Activated T-helper 1 cell treated with anti-CD3 and anti-CD28 coated beads, Interleukin-12 subunit alpha, Interleukin-12 subunit beta, Interleukin-2, Interleukin-4 antibody, amounts not matched to agents 30 ng/mL and 10 ng/mL and 1 ng/mL, durations not matched to agents 14 hours and 24 hours and 36 hours (primary cell): ENCODE measurements around the gene BICC1. TPM values are rescaled to one million over a fixed set of nuclear protein-coding genes. Genes with fewer than 3 reads are reported as not detected.

Experiments used
- DNase-seq: peaks from one replicate; pipeline ENCODE4 v3.0.0; 2021; ENCODE audit warnings: low spot score
- H3K27ac Mint-ChIP-seq: one replicate; pipeline ENCODE4 v1.8.0; 2021; ENCODE audit warnings: mild to moderate bottlenecking, mixed read lengths
- H3K27me3 Mint-ChIP-seq: one replicate; pipeline ENCODE4 v1.8.0; 2022; ENCODE audit warnings: mild to moderate bottlenecking, moderate library complexity, mixed read lengths; ENCODE audit not compliant: insufficient read depth
- H3K36me3 Mint-ChIP-seq: one replicate; pipeline ENCODE4 v1.8.0; 2021; ENCODE audit warnings: low read depth, mixed read lengths
- H3K4me1 Mint-ChIP-seq: one replicate; pipeline ENCODE4 v1.8.0; 2021; ENCODE audit warnings: low read depth, mixed read lengths
- H3K4me3 Mint-ChIP-seq: one replicate; pipeline ENCODE4 v1.8.0; 2021; ENCODE audit warnings: mild to moderate bottlenecking, moderate library complexity, mixed read lengths
- H3K9me3 Mint-ChIP-seq: one replicate; pipeline ENCODE4 v1.8.0; 2021; ENCODE audit warnings: mixed read lengths
- intact Hi-C: fragments of 100-400 bp; cut with micrococcal nuclease; formaldehyde crosslinking; loops from one replicate; pipeline ENCODE4 v1.15.1; 2024
- total RNA-seq: library from RNA; stranded (reverse); gene quantifications from 2 replicates; pipeline ENCODE4 v1.2.3, GENCODE V29; 2022

BICC1 gene
- total RNA-seq, 1 donor from 2014 or later: 0.03 TPM

DNA sequence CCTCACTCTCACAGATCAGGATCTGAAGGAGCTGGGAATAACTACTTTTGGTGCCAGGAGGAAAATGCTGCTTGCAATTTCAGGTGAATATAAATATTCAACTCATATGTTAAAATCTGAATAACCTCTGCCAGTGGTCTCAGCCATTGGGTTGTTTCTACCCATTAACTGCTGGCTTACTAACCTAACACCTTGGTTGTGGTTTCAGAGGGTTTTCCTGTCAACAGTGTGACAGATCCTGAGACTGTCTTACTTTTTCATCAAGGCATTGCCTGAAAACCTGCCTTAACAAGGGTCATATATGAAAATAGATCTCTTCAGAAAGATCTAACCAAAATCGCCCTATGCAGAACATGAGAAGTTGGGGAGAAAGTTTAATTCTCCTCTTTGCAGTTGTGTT, 307.7 kb downstream of the BICC1 start:
- Mint-ChIP-seq H3K36me3 (no peaks in the 10 kb centered on the region), H3K4me1 (no peaks in the 10 kb centered on the region), H3K4me3 (no peak overlapping the region), H3K27me3 (no peaks in the 10 kb centered on the region), H3K27ac (no peak overlapping the region), H3K9me3 (no peaks in the 10 kb centered on the region)
- DNase-seq: no peak
- intact Hi-C loops: no loop called here

DNA sequence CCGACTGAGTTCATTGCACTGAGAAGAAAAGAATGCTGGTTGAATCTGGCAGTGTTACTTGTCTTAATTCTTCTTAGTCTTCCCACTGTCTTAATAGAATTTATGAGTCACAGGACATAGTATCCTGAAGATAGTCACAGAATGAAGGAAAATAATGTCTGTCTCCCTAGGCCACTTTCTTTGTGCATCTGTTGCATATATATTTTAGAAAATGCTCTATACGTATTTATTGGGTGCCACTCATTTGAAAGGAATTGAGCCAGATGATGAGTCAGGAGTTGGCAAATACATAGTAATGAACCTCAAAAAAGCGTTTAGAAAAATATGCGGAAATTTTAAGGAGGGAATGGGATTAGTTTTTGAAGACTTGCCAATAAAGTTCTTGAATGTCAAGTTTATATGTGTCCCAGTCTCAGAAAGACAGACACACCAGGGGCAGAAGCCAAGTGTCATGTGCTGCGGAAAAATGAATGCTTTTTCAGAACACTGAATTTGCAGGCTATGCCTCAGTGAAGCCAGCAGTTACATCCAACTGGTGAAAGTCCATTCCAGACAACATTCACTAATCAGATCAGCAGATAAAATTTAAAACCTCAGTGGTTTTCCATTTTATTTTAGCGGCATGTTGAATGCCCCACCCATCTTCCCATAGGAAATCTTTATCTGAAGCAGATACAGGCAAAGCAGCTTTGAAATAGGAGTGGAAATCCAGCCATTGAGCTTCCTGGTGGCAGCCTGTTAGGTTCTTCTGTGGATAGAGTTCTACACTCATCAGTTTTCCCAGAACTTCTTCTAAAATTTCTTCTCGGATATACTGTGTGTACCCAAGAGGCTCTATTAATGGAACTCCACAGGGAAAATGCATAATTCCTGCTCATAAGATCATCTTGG, 308.4 kb downstream of the BICC1 start:
- no peaks in the 10 kb centered on the region for H3K4me1 Mint-ChIP-seq
- H3K4me3 Mint-ChIP-seq: no peak overlapping the region
- no peak for DNase-seq
- no peaks in the 10 kb centered on the region for H3K9me3 Mint-ChIP-seq
- H3K27ac Mint-ChIP-seq: no peak overlapping the region
- H3K36me3 Mint-ChIP-seq: no peaks in the 10 kb centered on the region
- intact Hi-C loops: no loop called here
- H3K27me3 Mint-ChIP-seq: no peaks in the 10 kb centered on the region

DNA sequence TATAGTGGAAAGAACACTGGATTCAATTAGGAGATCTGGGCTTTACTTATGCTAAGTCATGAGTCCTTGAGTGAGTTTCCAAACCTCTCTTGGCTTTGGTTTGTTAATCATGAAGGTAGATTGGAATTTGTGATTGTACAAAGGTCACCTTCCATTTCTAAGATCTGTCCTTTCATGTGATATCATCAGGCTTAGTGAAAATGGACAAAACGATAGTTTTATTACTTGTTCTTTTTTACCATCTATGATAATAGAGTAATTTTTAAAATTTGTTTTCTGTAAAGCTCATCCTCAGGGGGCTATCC, 309.0 kb downstream of the BICC1 start:
- H3K9me3 Mint-ChIP-seq: no peaks in the 10 kb centered on the region
- no peaks in the 10 kb centered on the region for H3K27me3 Mint-ChIP-seq
- no peak for DNase-seq
- no peaks in the 10 kb centered on the region for H3K4me1 Mint-ChIP-seq
- no peaks in the 10 kb centered on the region for H3K36me3 Mint-ChIP-seq
- no peak overlapping the region for H3K27ac Mint-ChIP-seq
- no peak overlapping the region for H3K4me3 Mint-ChIP-seq
- intact Hi-C loops: no loop called here

DNA sequence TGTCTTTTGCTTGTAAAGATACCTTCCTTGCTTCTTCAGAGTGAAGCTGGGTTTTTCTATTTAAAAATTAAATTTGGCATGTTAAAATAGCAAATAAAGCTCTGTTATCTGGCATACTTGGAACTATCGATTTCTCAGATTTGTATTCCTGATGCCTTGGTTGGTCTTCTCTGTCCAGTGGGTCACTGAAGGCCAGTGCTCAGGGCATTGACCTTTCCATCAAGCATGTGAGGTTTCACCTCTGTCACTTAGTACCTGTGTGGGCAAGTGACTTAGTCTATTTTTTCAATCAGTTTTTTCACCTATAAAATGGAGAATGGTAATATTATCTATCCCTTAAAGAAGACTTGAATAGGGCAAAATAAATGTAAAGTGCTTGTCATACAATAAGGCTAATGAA, 311.3 kb downstream of the BICC1 start:
- no peaks in the 10 kb centered on the region for H3K27me3 Mint-ChIP-seq
- H3K4me3 Mint-ChIP-seq: no peak overlapping the region
- DNase-seq: no peak
- no peak overlapping the region for H3K27ac Mint-ChIP-seq
- no peaks in the 10 kb centered on the region for H3K4me1 Mint-ChIP-seq
- intact Hi-C loops: no loop called here
- no peaks in the 10 kb centered on the region for H3K36me3 Mint-ChIP-seq
- H3K9me3 Mint-ChIP-seq: no peaks in the 10 kb centered on the region

- intact Hi-C loops: no loop called here
- H3K4me3 Mint-ChIP-seq: no peak overlapping the region
- DNase-seq: no peak
- no peaks in the 10 kb centered on the region for H3K4me1 Mint-ChIP-seq
- H3K36me3 Mint-ChIP-seq: no peaks in the 10 kb centered on the region
- no peaks in the 10 kb centered on the region for H3K9me3 Mint-ChIP-seq
- H3K27me3 Mint-ChIP-seq: no peaks in the 10 kb centered on the region
- H3K27ac Mint-ChIP-seq: no peak overlapping the region
Measured at GRCh38 chr10:58824396-58824795, 311.7 kb downstream of the BICC1 start.

DNA sequence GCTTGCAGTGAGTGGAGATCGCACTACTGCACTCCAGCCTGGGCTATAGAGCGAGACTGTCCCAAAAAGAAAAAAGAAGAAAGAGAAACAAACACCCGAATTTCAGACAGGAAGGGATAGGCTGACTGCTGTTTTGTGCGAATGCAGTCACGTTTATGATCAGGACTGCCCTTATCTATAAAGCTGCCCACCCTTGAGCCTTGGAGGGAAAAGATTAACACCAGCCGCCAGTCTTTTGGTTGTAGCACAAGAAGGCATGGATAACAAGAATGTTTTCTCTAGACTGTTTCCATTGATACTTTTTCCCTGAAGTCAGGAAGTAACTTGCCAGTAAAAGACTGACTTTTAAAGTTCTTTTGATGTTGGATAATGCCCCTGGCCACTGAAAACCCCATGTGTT, 314.0 kb downstream of the BICC1 start:
- intact Hi-C loops: no loop called here
- H3K4me3 Mint-ChIP-seq: no peak overlapping the region
- H3K9me3 Mint-ChIP-seq: no peaks in the 10 kb centered on the region
- no peaks in the 10 kb centered on the region for H3K36me3 Mint-ChIP-seq
- no peak for DNase-seq
- H3K4me1 Mint-ChIP-seq: no peaks in the 10 kb centered on the region
- no peaks in the 10 kb centered on the region for H3K27me3 Mint-ChIP-seq
- H3K27ac Mint-ChIP-seq: no peak overlapping the region

DNA sequence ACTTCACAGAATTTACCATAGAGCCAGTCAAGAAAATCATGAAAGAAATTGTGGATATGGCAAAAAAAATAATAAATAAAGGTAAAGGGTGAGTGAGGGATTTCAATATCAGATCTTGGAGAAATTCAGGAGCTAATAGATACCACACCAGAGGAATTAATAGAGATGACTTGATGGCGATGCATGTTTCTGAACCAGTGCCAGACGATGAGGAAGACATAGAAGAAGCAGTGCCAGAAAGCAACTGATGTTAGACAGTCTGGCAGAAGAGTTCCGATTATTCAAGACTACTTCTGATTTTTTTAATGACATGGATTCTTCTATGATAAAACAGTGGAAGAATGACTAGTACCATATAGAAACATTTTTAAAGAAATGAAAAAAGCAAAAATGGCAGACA, 314.7 kb downstream of the BICC1 start:
- no peaks in the 10 kb centered on the region for H3K9me3 Mint-ChIP-seq
- no peak overlapping the region for H3K27ac Mint-ChIP-seq
- H3K27me3 Mint-ChIP-seq: no peaks in the 10 kb centered on the region

DNA sequence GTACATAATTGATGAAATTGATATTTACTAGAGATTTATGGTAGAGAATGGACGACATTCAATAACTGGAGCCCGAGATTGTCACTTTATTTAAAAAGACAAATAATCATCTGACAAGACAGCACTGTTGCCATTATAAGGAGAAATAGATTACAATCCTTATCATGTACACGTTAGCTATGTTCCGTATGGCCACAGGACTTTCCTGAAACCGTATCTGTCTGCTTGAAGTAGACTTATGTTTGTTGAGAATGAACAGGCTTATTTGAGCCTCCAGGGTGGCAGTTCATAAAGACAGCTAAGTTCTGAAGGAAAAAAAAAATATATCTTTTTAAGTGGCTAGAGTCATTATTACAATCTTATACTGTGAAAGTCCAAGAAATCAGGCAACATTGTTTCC, 317.2 kb downstream of the BICC1 start:
- no peaks in the 10 kb centered on the region for H3K4me1 Mint-ChIP-seq

More for the DNA sequence above, 314.7 kb downstream of the BICC1 start:
- intact Hi-C loops: no loop called here
- DNase-seq: no peak
- Mint-ChIP-seq H3K4me3 (no peak overlapping the region), H3K36me3 (no peaks in the 10 kb centered on the region), H3K4me1 (no peaks in the 10 kb centered on the region)

DNA sequence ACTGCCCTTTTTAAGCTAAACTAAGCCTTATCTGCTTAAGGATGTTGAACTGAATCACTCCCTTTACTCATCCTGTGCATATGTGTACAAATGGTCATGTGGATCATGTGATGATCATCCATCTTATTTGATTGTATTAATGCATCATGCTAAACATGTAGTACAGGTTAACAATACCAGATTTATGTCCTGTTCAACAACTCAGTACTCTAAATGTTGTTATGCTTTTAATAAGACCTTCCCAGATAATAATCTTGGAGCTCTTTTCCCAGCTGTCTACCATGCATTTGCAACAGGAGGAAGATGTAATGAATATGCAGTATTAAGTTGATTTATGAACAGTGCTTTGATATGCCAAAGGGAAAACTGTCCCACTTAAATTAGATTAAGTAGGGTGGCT, 318.0 kb downstream of the BICC1 start:
- no peaks in the 10 kb centered on the region for H3K4me1 Mint-ChIP-seq
- no peaks in the 10 kb centered on the region for H3K9me3 Mint-ChIP-seq
- no peaks in the 10 kb centered on the region for H3K36me3 Mint-ChIP-seq
- no peak overlapping the region for H3K27ac Mint-ChIP-seq
- no peak for DNase-seq
- intact Hi-C loops: no loop called here
- no peak overlapping the region for H3K4me3 Mint-ChIP-seq
- no peaks in the 10 kb centered on the region for H3K27me3 Mint-ChIP-seq

More for the DNA sequence above, 317.2 kb downstream of the BICC1 start:
- Mint-ChIP-seq H3K27me3 (no peaks in the 10 kb centered on the region), H3K36me3 (no peaks in the 10 kb centered on the region), H3K4me3 (no peak overlapping the region), H3K27ac (no peak overlapping the region), H3K9me3 (no peaks in the 10 kb centered on the region)
- intact Hi-C loops: no loop called here
- DNase-seq: no peak

DNA sequence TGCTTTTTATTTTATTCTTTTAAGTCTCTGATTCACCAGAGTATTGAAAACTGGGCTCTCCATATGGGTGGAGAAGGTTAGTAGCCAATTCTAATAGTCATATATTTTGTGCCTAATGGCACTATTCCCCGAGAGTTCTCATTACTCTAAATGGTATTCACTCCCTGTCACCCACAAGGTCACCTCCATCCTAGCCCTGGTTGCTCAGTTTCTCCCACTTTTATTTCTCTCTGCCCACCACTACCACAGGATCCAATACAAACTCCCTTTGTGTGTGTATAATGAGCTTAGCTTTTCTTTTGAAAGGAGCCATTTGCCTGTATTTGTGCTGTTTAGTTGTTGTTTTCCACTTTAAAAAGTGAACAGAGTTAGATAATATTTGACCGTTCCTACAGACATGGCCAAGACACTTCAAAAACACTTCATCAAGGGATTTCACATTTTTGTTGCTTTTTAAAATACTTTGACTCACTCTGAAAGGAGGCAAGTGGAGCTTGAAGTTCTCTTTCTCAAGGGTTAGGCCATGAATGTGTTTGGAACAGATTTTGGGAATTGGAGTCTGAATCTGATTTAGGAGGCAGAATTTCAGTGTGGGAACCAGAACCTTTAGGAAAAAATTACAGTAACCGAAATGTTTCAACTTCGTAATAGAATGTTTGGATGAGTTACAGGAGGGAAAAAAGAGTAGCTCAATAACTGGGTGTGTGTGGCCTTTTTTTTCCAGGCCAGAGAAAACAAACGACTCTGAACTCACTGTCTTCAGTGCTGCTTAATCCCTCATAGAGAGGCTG, 321.3 kb downstream of the BICC1 start:
- Mint-ChIP-seq H3K4me1 (no peaks in the 10 kb centered on the region), H3K9me3 (no peaks in the 10 kb centered on the region), H3K36me3 (no peaks in the 10 kb centered on the region), H3K27ac (no peak overlapping the region), H3K4me3 (no peak overlapping the region), H3K27me3 (no peaks in the 10 kb centered on the region)
- intact Hi-C loops: no loop called here
- DNase-seq: no peak

GRCh38 chr10:58836176-58836700, 323.6 kb downstream of the BICC1 start:
- intact Hi-C loops: no loop called here
- no peak overlapping the region for H3K4me3 Mint-ChIP-seq
- H3K27me3 Mint-ChIP-seq: no peaks in the 10 kb centered on the region
- no peak overlapping the region for H3K27ac Mint-ChIP-seq
- no peaks in the 10 kb centered on the region for H3K4me1 Mint-ChIP-seq
- H3K9me3 Mint-ChIP-seq: no peaks in the 10 kb centered on the region
- no peaks in the 10 kb centered on the region for H3K36me3 Mint-ChIP-seq
- no peak for DNase-seq

DNA sequence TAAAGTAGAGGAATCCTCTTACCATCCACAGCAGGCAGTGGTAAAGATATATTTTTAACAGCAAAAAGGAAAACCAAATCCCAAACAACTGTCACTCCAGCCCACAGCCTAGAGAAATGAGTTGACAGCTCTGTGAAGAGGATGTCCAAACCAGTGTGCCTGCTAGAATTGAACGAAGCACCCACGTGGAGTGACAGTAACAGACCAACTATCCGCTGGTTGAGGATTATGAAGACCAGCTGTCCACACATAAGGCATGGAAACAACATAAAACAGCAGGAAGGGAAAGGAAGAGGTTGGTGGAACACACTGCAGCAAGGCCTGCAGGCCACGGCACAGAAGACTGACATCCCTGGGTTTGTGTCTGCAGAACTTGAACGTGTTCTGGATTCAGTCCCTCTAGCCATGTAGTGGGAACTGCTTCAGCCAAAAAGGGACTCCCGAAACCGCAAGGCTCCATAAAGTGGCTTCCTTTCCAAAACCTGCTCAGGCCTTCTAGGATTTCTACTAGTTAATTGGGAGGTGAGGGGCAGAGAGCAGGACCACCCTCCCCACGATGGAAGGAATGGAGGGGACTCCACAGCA, 324.4 kb downstream of the BICC1 start:
- Mint-ChIP-seq H3K36me3 (no peaks in the 10 kb centered on the region), H3K9me3 (no peaks in the 10 kb centered on the region), H3K27me3 (no peaks in the 10 kb centered on the region), H3K27ac (no peak overlapping the region), H3K4me1 (no peaks in the 10 kb centered on the region), H3K4me3 (no peak overlapping the region)
- intact Hi-C loops: no loop called here
- no peak for DNase-seq

GRCh38 chr10:58837826-58838225, 325.2 kb downstream of the BICC1 start:
- no peaks in the 10 kb centered on the region for H3K27me3 Mint-ChIP-seq
- H3K4me1 Mint-ChIP-seq: no peaks in the 10 kb centered on the region
- no peaks in the 10 kb centered on the region for H3K9me3 Mint-ChIP-seq
- no peak overlapping the region for H3K4me3 Mint-ChIP-seq
- H3K36me3 Mint-ChIP-seq: no peaks in the 10 kb centered on the region
- intact Hi-C loops: no loop called here
- no peak overlapping the region for H3K27ac Mint-ChIP-seq
- DNase-seq: no peak
